HG02852 (cell line): Measurements from ENCODE around the gene FMNL1.

Source experiments
- ATAC-seq: cut with Tn5 transposase; IDR thresholded peaks from one replicate; pipeline ENCODE4 v1.9.1; 2021; ENCODE audit warnings: mild to moderate bottlenecking, moderate library complexity; ENCODE audit not compliant: unreplicated experiment

Gene FMNL1

DNA sequence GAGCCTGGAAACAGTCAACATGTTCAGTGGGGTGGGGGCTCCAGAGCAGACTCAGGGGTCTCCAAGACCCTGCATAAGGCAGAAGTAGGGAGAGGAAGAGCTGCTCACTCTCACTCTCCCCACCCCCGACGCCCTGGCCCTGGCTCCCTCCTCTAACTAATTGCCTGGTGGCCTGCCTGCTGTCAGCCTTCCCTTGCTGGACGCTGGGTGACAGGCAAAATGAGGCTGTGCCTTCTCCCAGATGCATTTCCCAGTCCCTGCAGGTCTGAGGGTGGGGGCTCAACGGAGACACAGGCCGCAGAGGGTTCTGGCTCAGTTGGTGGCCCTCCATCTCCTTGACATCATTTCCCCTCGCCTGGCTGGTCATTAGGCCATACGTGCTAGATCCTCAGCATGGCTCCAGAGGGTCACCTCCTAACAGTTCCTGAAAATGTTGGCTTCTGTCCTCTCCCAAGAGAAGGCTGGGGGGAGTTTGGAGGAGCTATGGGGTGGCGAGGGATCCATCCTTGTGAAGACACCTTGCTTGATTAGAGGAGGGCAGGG is 1.4 kb downstream of the FMNL1 start:
- no peak for ATAC-seq

DNA sequence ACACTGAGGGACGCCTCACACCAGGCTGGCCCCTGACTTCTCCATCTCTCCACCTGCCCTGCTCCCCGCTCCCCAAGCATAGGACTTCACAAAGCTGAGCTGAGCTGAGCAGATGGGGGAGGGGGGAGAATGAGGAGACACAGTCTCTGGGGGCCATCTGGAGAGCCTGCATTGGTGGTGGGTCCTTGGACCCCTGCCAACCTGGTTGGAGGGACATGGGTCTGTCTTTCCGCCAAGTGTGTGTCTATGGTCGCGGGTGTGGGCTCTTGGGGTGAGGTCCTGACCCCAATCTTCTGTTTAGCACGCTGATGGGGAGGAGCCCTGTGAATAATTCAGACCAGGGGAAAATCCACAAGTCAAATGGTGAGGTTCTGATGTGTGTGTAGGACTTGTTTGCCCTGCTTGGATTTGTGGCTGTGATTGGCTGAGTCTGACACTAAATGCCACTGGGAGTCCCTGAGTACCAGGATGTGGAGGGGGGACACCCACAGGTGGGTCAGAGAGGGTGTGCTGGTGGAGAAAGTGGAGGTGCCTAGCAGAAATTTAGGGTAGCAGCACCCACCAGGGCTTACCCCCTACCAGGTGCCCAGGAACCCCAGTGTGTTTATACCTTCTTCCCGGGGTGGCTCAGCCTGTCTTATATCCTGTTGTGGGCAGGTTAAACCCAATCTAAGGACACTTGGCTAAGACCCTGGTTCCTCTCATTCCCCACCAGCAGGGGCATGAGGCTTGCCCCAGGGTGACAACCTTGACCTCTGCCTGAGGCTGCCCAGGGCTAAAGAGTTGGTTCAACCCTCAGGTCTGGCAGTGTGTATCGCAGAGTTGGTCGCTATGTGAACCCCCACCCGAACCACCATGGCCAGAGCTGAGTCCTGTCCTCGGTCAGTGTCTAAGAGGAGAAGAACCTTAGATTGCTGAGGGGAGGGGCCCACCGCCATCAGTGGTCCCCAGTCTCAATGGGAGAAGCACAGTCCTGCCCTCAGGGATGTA is 2.1 kb downstream of the FMNL1 start:
- no peak for ATAC-seq

DNA sequence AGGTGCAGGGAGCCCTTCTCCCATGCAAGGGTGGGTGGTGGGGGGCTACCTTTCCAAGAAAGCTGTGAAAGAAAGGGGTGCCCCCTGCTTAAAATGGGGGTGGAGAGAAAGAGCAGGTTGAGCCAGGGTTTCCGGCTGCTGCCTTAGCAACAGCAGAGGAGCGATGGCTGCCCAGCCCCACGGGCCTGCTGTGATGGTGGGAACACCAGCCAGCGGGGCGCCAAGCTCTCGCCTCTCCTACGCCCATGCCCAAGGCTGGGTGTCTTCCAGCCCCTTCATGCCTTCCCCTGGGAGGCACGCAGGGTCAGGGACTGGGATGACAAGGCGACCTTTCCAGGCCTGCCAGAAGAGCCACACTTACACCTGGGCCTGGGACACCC is 3.0 kb downstream of the FMNL1 start:
- ATAC-seq = no peak

DNA sequence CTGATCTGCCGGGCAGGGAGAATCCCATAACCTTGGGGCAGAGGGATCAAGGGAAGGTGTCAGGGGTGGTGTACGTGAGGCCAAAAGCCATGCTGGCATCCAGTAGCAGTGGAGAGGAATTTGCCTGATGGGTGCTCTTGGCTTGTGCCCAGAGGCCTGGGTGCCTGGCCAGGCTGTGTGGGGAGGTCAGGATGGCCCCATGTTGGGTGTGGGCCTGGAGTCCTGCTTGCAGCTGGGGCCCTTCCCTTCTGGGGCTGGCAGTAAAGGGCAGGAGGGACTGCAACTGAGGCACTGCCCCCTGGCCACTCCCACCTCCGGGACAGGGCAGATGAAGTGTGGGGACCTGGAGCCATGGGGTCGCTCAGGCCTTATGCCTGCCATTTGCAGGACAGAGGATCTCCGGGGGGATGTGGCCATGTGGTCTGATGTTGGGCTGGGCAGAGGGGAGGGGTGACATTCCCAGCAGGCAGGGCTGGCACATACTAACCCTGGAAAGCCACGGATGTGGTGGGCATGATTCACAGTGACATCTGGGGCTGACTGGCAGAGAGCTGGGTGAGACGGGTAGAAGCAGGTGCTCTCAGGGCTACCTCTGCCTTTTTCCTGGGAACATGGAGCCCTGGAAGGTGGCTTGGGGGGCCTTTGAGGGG is 3.5 kb downstream of the FMNL1 start:
- no peak for ATAC-seq

DNA sequence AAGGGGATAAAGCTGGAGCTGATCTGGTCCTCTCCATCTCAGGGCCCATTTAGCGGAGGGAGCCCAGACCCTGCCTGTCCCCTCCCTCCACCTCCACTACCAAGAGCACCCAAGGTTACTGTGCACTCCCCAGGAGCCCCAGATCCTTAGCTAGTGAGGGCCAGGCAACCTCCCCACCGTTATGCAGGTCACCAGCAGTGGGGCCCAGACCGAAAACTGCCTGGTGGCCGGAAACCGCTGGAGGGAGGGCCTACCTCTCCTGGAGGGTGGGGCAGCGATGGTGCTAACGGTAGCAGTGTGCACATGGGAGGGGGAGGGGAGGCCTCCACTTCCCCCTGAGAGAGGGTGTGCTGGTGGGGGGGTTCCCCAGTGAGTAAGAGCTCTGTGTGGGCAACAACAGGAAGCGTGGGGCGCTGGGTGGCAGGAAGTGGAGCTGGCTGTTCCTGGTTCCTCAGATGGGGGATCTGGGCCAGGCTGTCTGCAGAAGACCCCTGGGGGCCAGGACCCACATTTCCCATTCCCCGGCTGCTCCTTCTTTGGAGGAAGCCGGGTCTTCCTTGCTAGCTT is 4.4 kb downstream of the FMNL1 start:
- ATAC-seq = peak; percentile 42

DNA sequence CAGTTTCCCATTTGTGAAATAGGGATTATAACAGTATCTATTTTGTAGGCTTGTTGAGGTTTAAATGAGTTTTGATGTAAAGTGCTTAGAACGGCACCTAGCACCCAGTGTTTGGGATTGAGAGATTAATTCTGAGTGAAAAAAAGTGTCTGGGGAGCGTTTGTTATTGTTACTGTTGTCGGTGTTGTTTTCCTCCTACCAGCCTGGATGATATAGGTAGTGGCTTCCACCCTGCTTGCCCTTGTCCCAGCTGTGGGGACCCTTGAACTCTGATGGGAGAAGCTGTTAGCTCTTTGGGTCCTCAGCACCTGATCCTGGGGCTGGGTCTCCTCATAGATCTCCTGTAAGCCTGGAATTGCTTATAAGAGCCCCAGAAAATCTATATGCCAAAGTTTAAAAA is 4.9 kb downstream of the FMNL1 start:
- no peak for ATAC-seq

DNA sequence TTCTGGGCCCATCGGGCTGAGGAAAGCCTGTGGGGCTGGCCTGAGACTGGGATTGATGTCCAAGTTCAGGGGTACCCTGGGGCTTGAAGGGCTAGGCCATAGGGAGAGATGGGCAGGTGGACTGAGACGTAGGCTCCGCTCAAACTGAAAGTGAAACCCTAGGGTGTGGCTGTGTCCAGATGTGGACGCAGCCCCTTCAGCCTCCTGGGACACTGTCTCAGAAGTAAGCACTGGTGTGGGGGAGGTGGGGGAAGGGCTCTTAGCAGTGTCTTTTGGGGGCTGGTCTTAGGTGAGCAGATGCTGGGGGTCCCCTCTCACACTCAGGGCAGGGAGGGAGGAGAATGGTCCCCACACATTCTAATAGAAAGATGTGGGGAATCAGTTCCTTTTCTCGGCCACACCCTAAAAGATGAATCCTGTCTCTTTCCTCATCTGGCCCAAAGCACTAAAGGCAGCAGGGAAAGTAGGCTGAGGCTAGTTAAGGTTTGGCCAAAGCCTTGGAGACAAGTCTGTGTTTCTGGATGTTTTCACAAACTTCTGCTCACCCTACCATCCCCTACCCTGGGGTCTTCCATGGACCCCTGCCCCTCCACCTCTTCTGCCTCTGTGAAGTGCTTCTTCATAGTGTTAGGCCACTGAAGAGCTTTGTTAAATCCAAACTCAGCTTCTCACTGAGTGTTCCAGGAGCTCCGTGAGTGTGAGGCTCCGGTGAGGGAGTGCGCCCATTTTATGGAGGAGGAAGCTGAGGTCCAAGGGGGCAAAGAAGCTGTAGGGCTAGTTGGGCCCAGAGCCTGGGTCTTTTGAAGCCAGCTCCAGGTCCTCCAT is 5.6 kb downstream of the FMNL1 start:
- no peak for ATAC-seq

DNA sequence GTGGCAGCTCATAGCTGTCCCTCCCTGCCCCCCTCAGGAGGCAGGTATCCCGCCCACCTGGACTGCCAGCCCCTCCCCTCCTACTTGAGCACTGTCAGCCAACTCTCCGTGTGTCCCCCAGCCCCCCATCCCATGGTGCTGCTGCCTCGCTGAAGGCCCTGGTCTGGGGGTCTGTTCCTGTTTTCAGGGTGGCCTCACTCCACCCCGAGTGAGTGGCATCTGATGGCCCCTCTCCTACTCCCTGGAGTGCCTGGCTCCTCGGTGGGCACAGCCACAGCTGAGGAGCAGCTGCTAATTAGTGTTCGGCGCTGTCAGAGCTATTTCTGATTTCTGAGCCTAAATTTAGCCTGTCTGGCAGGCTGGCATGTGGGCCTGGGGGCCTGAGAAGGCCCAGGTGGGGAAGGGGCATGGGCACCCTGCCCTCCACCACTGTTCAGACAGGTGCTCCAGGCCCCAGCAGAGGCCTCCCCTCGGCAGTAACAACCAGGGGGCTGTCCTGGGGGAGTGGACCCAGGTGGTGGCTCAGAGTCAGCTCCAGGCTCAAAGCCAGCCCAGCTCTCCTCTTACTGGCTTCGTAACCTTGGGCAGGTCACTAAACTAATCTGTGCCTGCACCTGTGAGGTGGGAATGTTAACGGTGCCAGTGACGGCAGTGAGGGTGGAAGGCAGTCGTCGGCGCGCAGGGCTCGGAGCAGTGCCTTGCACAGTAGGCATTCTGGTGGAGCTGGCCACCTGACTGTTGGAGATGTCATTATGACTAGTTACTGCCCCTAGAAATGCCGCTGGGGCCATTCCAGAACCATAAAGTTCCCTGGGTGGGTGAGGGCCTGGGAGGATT is 6.5 kb downstream of the FMNL1 start:
- no peak for ATAC-seq

DNA sequence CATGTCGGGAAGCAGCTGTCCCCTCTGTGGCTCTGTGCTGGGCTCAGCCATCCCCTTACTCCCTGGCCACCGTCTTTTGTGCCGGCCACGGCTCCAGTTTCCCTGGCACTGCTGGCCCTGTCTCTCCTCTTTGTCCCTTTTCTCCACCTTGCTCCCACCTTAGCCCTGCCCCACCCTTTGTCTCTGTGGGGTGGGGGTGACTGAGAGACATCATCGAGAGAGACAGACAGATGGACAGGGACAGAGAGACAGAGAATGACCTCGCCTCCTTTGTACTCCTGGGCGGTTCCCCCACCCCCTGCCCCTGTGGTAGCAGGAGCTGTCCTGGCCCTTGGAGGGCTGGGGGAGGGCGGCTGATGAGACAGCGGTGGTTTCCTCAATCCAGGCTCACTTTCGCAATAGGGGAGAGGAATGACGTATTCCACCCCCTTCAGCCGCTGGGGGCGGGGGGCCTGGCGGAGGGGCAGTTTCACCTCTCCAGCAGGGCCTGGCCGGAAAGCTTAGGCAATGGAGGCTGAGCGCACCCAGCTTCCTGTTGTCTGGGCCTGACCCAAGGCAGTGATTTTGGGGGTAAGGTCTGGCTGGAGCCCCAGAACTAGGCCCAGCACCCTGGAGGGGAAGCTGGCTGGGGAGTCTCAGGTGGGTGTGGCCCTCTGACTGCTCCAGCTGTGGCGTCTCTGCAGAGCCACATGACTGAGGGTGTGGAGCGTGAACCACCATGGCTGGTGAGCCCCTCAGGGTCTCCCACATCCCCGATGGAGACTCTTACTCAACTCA is 7.3 kb downstream of the FMNL1 start:
- ATAC-seq = peak; percentile 43

DNA sequence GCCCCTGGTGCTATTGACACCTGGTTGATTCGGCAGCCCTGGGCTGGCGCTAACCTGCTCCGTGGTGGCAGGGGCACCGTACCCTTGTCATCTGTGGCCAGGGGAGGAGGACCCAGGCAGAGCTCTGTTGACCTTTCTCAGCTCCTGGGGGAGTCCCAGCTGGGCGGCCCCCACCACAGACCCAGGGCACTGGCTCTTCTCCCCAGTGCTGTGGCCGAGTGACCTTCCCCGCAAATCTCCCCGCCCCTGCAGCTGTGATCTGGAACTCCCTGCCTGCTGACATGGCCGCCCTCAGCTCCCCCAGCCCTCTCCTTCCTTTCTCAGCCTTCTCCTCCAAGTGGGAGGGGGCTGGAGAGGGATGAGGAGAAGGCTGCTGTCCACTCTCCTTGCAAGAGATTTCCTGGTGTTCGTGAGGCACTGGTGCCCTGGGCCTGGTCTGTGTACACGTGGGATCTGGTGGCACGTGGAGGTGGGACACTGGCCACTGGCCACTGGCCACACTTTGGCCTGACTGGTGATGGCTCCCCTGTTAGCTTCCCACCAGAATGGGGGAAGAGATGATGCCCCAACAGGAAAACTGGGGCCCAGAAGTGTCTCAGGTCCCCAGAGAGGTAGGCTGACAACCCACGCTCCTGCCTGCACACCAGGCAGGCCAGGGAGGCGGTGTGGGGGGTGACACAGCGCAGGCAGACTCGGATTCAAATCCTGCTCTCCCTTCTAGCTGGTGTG is 8.2 kb downstream of the FMNL1 start:
- no peak for ATAC-seq

DNA sequence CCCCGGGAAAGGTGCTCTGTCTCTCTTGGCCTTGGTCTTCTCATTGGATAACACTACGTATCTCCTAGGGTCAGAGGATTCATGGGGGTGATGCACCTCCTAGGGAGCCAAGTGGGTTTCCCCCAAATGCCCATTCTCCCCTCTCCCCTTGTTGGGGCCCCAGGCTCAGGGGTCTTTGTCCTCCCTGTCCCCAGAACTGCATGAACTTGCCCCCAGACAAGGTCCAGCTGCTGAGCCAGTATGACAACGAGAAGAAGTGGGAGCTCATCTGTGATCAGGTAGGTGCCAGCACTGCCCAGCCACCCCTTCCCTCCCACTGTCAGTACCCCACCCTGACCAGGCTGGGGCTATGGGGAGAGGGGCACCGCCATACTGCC is 8.7 kb downstream of the FMNL1 start:
- ATAC-seq = no peak

DNA sequence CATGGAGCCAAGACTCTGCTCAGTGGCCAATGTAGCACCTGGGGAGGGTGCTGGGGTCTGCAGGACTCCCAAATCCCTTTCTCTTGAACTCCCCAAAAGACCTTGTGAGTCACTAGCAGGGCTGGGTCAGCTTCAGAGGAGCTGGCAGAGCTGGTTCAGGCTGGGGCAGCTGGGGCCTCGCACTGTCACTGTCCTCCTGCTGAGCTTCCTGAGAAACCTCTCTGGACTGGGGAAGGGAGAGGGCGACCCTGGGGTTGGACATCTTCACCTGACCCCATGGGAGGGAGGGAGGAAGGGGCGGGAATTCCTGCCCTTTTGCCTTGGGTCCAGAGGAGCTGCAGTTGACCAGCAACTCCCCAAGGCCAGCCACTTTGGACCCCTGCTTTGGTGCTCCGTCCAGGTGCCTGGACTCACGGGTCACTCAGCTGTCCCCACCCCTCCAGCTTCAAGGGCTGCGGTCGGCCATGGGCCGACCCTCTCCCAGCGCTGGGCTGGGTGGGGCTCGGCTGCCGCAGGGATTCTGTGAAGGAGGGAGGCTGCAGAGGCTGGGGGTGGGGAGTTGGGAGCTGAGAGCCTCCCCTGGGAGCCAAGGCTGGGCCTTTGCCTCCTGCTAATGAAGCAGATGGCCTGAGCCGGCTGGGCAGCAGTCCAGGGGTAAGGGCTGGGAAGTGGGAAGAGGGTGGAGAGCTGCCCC is 9.2 kb downstream of the FMNL1 start:
- ATAC-seq = no peak

DNA sequence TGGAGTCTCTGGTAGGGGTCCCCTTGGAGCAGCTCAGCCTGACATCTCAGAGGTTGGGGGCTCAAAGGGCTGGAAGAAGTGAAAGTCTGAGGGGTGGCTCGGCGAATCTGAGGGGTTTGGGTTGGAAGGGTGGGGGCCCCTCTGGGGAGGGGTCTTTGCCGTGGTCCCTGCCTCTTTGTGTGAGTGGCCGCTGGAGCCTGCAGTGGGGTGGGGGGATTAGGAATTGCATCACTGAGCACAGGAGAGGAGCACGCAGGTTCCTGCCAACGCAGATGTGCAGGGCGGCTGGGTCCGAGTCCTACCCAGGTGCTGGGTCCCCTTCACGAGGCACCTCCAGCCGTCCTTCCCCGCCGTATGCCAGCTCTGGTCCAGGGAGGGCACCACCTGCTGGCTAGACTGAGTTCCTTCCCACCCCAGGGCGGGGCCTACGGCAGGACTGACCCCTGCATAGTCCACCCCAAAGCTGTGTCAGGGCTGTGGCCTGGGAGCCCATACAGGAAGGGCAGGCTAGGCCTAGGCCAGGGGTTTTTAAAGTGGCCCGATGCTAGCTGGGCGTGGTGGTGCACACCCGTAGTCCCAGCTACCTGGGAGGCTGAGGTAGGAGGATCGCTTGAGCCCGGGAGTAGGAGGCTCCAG is 9.9 kb downstream of the FMNL1 start:
- no peak for ATAC-seq

DNA sequence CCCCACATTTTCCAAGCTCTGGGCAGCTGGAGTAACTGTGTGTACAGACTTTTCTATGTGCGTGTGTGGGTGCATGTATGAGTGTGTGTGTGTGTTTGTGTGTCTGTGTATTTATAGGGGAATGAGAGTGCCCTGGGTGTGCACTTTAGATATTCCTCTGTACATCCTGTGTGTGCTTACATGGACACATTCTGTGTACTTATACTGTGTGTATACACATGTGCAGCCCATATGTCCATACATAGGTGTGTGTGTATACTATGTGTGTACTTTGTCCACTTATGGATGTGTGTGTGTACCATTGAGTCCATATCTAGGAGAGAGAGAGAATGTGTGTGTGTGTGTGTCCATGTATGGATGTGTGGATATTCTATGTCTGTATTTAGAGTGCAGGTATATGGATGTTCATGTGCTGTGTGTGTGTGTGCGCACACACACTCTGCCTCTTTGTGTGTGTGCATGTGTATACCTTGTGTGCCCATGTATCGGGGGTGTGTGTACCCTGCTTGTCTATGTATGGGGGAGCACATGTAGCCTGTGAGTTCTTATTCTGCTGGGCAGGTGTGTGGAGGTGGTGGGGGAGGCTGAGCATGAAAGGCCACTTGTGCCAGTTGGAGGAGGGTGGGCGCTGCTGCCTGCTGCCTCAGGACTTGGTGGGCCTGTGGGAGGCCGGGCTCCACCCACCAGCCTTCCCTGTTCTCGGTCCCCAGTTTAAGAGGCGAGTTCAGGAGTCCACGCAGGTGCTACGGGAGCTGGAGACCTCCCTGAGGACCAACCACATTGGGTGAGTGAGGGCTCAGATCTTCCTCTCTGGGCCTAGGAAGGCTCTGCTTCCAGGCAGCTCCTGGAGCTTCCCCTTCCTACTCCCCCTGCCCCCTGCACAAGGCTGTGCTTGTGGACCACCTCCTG is 11.1 kb downstream of the FMNL1 start:
- ATAC-seq = no peak

DNA sequence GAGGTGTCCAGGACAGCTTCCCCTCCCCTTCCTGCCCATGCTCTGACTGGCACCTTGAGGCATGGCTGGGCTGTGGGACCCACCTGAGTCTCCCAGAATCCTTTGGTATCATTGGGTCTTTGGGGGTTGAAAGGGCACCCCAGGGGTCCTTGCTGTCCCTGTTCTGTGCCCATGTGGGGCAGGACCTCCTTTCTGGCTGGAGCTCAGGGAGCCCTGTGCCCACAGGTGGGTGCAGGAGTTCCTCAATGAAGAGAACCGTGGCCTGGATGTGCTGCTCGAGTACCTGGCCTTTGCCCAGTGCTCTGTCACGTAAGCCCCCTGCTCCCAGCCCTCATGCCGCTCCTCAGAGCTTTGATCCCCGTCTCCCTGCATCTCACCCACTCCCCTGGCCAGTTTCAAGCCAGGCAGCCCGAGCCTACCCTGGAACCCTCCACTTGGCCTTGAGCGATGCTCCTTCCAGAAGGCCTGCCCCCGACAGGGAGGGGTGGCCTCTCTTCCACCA is 11.8 kb downstream of the FMNL1 start:
- no peak for ATAC-seq
